Lower lobe of right lung (tissue), 2 donors: Measurements from ENCODE around the gene IRF2BP2. TPM values are rescaled to one million over a fixed set of nuclear protein-coding genes. Genes with fewer than 3 reads are reported as not detected.

Experiments
- ATAC-seq, 2 donors: fragments of 200-7000 bp; cut with Tn5 transposase; one replicate each; pipeline ENCODE4 v1.9.1; 2020 to 2022; ENCODE audit warnings: mild to moderate bottlenecking in 2 of 2, moderate library complexity in 2 of 2
- DNase-seq: peaks from one replicate; pipeline ENCODE4 v3.0.0-alpha.2; 2020
- H3K27ac ChIP-seq: fragments of 200-600 bp; one replicate; pipeline ENCODE4 v1.8.0; 2022
- H3K27me3 ChIP-seq: fragments of 200-600 bp; one replicate; pipeline ENCODE4 v1.8.0; 2022; ENCODE audit warnings: low read depth
- H3K36me3 ChIP-seq: fragments of 200-600 bp; one replicate; pipeline ENCODE4 v1.8.0; 2022; ENCODE audit warnings: mild to moderate bottlenecking
- H3K4me1 ChIP-seq: fragments of 200-600 bp; one replicate; pipeline ENCODE4 v1.8.0; 2022
- H3K4me3 ChIP-seq: fragments of 200-600 bp; one replicate; pipeline ENCODE4 v1.8.0; 2022; ENCODE audit warnings: mild to moderate bottlenecking
- H3K9me3 ChIP-seq: fragments of 200-600 bp; one replicate; pipeline ENCODE4 v1.8.0; 2022
- intact Hi-C: fragments of 100-400 bp; cut with DNase I; formaldehyde crosslinking; loops from one replicate; pipeline ENCODE4 v1.11.0; 2022
- total RNA-seq: library from RNA; stranded (reverse); fragmentation: NEBNext Ultra II Directional; extraction: Animal tissue kit (Norgen Biotek cat#: 25700); gene quantifications from one replicate; pipeline ENCODE4 v1.2.1, GENCODE V29; 2021
- TF ChIP-seq, protein P1 (sequence below): fragments of 200-600 bp; IDR thresholded peaks from one replicate; pipeline ENCODE4 v1.8.0; 2022; ENCODE audit warnings: antibody characterized with exemption, mild to moderate bottlenecking
- donor health status: DM: no; HTN: yes; CAD: no; lungs with severe emphysema.

IRF2BP2 gene
- total RNA-seq, 1 donor from 2014 or later: 154 TPM

DNA sequence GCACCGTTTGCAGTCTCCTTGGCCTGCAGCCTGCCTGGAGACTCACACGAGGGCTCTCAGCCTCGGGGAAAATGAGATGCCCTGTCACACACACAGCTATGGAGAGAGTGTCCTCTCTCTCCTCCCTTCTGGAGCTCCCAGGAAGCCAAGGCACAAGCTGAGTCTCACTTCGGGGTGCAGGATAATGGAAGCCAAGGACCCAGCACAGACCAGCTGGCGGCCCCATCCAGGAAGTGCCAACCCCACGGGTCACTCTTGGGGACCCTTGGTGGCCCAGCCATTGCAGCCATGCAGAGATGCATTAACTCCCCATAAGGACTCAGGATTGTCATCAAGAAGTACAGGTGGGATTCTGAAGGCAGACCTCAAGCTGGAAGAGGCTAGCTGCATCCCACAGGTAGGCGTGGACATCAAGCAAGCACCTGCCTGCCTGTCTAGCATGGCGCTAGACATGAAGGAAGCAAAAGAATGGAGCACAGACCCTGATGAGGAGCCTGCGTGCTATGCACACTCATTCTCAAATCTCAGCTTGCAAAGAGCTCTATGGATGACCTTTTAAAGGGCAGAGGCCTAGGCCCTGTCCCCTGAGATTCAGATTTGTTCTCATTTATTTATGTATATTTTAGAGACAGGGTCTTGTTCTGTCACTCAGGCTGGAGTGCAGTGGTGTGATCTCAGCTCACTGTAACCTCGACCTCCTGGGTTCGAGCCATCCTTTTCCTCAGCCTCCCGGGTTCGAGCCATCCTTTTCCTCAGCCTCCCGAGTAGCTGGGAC lies 49.9 kb downstream of the IRF2BP2 start:
- Histone ChIP-seq H3K27me3 (no peaks in the 10 kb centered on the region), H3K4me1 (no peaks in the 10 kb centered on the region), H3K36me3 (no peaks in the 10 kb centered on the region), H3K4me3 (no peak overlapping the region), H3K27ac (no peak overlapping the region), H3K9me3 (no peaks in the 10 kb centered on the region)
- DNase-seq: no peak
- TF ChIP-seq, protein P1, sequence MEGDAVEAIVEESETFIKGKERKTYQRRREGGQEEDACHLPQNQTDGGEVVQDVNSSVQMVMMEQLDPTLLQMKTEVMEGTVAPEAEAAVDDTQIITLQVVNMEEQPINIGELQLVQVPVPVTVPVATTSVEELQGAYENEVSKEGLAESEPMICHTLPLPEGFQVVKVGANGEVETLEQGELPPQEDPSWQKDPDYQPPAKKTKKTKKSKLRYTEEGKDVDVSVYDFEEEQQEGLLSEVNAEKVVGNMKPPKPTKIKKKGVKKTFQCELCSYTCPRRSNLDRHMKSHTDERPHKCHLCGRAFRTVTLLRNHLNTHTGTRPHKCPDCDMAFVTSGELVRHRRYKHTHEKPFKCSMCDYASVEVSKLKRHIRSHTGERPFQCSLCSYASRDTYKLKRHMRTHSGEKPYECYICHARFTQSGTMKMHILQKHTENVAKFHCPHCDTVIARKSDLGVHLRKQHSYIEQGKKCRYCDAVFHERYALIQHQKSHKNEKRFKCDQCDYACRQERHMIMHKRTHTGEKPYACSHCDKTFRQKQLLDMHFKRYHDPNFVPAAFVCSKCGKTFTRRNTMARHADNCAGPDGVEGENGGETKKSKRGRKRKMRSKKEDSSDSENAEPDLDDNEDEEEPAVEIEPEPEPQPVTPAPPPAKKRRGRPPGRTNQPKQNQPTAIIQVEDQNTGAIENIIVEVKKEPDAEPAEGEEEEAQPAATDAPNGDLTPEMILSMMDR: no peak
- intact Hi-C loops: no loop called here
- no peak for ATAC-seq

DNA sequence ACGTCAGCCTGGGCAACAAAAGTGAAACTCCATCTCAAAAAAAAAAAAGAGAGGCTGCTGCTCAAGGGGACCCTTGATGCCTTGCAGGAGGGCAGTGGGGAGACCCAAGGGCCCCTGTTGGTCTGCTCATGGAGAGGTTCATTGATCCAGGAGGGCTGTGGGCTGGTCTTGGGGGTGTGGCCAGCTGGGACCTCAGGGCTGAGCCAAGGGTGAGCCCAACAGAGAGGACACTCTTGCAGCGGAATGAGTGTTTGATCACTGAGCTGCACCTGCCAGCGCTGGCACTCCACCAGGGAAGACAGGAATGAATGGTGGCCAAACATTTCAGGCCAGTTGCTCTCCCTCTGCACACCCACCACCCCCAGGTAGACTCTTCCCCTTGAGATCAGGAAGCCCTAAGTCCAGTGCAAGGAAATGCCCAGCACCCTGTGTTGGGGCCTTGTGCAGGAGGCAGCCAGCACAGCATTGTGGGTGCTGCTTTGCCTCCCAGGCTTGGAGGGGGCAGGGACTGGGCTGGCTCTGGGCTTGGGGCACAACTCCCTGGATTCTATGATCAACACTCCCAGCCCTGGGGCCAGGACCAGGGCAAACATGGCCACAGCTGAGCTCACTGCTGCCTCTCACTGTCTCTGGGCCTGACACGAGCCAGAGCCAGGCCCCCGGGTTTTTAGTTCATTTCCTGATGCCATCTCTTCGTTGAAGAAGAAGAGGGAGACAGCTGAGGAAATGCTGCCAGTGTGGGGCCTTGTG lies 50.7 kb downstream of the IRF2BP2 start:
- H3K27me3 ChIP-seq: no peaks in the 10 kb centered on the region
- no peak overlapping the region for H3K27ac ChIP-seq
- no peak for ATAC-seq
- TF ChIP-seq, protein P1: no peak
- H3K4me3 ChIP-seq: no peak overlapping the region
- no peaks in the 10 kb centered on the region for H3K9me3 ChIP-seq
- no peak for DNase-seq
- intact Hi-C loops: no loop called here
- no peaks in the 10 kb centered on the region for H3K4me1 ChIP-seq
- H3K36me3 ChIP-seq: no peaks in the 10 kb centered on the region

DNA sequence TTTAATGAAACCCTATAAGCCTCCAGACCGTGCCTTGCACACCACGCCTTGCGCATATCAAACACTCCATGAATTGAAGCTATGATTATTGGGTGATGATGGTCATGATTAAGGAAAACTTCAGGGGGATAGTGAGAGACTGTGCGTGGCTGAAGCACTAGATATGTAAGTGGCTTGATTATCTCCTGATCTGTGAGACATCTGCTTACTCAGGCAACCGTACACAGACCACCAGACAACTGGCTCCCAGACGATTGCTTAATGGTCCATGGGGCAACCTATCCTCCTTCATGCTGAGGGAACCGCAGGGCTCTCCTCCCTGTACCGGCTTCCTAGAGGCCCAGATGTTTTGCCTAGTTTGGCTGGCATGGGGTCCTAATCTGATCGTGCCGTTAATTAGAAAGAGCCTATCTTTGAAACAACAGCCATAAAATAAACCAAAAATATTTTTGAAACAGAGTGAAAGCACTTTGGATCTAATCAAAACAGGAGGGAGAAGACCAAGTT lies 51.6 kb downstream of the IRF2BP2 start:
- Histone ChIP-seq H3K4me1 (no peaks in the 10 kb centered on the region), H3K4me3 (no peak overlapping the region), H3K36me3 (no peaks in the 10 kb centered on the region), H3K27me3 (no peaks in the 10 kb centered on the region), H3K27ac (no peak overlapping the region), H3K9me3 (no peaks in the 10 kb centered on the region)
- TF ChIP-seq, protein P1: no peak
- intact Hi-C loops: no loop called here
- ATAC-seq (no peak), DNase-seq (no peak)

DNA sequence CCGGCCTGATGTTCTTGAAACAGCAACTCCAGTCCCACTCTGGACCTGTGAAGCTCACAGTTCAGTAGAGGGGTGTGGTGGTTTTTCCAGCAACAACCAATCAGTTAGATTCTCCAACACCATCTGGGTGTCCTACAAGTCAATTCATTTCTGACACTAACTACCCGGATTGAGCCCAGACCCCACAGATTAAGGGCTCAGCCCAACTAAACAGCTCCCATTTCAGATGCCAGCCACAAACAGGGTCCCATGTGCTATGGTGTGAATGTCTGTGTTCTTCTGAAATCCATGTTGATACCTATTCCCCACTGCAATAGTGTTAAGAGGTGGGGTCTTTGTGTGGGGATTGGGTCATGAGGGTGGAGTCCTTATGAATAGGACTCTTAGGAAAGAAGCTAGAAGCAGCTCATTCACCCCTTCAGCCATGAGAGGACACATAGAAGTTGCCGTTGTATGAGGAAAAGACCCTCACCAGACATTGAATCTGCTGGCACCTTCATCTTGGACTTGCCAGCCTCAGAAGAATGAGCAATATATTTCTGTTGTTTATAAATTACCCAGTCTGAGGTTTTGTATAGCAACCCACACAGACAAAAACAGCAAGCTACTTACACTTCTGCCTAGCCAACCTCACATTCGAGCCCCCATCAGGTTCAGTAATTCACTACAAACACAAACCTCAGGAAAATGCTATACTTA lies 53.6 kb downstream of the IRF2BP2 start:
- intact Hi-C loops: no loop called here

More for the DNA sequence above, 53.6 kb downstream of the IRF2BP2 start:
- Histone ChIP-seq H3K27me3 (no peaks in the 10 kb centered on the region), H3K9me3 (no peaks in the 10 kb centered on the region), H3K36me3 (no peaks in the 10 kb centered on the region), H3K4me1 (no peaks in the 10 kb centered on the region), H3K27ac (no peak overlapping the region), H3K4me3 (no peak overlapping the region)
- ATAC-seq (no peak), DNase-seq (no peak)
- TF ChIP-seq, protein P1: no peak
